HL-60/S4 (cell line): ENCODE results near the gene TSHZ2.
"Not testable (repeated sequence)": the region's sequence is repeated elsewhere in the genome, so short reads cannot be mapped to it uniquely, and the experiment has no call there.

Experiments
- in situ Hi-C: fragments of 300-500 bp; cut with MboI; formaldehyde crosslinking; loops from 2 replicates; pipeline ENCODE4 v1.14.3; 2022; ENCODE audit warnings: low sequenced_read_pairs

TSHZ2 gene

DNA sequence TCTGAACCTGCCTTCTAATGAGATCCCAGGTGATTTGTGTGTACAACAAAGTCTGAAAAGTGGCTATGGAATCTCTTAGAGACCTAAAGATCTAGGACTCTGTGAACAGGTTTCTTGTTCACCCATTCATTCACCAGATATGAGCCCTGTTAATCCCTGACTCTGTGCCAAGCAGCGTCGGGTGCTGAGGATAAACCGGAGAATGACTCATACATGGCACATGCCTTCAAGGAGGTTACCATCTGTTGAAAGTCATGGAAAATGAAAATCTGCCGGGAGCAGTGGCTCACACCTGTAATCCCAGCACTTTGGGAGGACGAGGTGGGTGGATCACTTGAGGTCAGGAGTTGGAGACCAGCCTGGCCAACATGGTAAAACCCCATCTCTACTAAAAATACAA lies 549.3 kb downstream of the TSHZ2 start:
- in situ Hi-C loops: not testable (repeated sequence)

DNA sequence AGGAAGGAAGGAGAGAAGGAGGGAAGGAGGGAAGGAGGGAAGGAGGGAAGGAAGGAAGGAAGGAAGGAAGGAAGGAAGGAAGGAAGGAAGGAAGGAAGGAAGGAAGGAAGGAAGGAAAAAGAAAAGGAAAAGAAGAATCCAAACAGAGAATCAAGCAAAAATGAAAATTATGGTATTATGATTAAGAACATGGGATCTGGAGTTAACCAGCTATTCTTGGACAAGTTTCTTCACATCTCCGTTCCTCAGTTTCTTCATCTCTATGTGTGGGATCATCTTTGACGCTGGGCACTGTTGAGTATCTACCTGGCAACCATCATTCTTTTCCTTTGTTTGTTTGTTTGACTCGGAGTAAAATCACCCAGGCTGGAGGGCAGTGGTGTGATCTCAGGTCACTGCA lies 549.9 kb downstream of the TSHZ2 start:
- in situ Hi-C loops: no loop called here

DNA sequence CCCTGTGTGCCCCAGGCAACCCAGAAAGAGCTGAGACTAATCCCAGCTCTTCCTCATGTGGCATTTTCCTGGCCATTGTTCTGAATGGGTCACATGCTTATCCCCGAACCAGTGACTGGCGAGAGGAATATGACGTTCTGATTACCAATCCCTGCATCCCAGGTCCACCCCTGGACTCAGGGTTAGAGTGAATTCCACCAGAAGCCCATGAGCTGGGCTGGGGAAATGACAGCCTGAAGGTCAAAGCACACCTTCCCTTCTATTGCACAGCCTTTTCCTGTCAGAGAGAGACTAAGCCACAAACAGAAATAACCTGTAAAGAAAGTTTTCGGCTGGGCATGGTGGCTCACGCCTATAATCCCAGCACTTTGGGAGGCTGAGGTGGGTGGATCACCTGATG lies 550.5 kb downstream of the TSHZ2 start:
- in situ Hi-C loops: no loop called here

DNA sequence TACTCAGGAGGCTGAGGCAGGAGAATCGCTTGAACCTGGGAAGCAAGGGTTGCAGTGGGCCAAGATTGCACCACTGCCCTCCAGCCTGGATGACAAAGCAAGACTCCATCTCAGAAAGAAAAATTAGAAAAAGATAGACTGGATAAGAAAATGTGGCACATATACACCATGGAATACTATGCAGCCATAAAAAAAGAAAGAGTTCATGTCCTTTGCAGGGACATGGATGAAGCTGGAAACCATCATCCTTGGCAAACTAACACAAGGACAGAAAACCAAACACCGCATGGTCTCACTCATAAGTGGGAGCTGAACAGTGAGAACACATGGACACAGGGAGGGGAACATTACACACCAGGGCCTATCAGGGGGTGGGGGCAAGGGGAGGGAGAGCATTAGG lies 551.5 kb downstream of the TSHZ2 start:
- in situ Hi-C loops: not testable (repeated sequence)

DNA sequence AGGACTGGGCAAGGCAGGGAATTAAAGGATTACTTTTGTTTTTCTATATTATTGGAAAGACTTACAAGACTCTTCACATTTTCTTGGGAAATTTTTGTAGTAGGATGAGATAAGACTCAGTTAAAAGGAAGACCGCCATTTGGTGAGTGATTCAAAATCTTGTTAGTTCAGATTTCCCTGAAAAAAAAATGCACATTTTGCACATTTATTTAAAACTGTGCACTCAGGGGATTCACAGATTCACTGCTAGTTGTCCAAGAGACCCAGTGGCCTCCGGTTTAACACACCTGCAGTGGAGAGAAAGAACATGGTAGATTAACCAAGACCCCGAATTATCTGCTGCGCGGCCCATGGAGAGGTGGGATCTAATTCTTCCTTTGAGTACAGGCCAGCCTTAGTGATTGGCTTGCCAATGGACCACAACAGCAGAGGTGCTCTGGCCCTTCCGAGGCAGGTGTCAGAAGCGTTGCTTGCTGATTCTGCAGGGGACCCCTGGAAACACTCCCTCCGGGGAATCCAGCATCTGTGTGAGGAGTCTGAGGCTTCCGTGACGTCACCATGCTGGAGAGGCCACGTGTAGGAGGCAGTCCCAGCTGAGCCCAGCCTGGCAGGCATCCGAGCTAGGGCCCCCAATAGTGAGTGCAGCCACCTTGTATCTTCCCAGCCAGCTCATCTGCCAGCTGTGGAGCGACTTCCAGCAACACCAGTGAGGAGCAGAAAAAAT lies 552.6 kb downstream of the TSHZ2 start:
- in situ Hi-C loops: no loop called here

DNA sequence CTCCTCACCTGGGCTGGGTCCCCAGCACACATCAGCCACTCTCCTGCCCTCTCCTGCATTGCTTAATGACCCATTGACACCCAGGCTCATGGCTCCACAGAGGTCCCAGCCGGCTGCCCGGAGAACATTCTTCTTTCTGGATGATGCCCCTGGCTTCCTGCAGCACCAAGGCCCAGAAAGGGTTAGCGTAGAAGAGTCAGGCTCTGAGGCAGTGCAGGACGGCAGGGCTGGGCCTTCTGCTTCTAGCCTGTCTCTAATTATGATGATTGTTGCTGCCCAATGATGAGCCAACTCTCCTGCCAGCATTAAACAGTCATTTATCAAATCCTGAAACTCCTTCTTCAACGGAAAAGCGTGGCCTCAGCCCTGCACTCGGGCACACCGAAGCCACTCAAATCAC lies 555.0 kb downstream of the TSHZ2 start:
- in situ Hi-C loops: no loop called here

DNA sequence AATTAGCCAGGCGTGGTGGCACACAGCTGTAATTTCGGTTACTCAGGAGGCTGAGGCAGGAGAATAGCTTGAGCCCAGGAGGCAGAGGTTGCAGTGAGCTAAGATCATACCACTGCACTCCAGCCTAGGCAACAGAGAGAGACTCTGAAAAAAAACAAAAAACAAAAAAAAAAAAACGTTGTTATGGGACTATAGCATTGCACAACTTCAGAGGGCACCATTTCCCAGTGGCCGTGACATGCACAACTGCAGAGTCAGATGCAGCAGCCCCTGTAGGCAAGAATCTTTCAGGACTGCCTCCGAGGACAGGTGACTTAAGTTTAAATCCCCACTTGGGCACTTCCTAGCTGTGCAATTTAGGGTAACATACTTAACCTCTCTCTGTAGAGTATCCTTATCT lies 557.5 kb downstream of the TSHZ2 start:
- in situ Hi-C loops: no loop called here

DNA sequence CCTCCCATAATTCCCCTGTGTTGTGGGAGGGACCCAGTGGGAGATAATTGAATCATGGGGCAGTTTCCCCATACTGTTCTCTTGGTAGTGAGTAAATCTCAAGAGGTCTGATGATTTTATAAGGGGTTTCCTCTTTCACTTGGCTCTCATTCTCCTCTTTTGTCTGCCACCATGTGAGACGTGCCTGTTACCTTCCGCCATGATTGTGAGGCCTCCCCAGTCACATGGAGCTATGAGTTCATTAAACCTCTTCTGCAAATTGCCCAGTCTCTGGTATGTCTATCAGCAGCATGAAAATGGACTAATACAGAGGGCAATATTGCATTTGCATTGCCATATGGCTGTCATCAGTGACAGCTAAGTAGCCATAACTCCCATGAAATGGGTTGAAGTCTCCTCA lies 558.3 kb downstream of the TSHZ2 start:
- in situ Hi-C loops: no loop called here

DNA sequence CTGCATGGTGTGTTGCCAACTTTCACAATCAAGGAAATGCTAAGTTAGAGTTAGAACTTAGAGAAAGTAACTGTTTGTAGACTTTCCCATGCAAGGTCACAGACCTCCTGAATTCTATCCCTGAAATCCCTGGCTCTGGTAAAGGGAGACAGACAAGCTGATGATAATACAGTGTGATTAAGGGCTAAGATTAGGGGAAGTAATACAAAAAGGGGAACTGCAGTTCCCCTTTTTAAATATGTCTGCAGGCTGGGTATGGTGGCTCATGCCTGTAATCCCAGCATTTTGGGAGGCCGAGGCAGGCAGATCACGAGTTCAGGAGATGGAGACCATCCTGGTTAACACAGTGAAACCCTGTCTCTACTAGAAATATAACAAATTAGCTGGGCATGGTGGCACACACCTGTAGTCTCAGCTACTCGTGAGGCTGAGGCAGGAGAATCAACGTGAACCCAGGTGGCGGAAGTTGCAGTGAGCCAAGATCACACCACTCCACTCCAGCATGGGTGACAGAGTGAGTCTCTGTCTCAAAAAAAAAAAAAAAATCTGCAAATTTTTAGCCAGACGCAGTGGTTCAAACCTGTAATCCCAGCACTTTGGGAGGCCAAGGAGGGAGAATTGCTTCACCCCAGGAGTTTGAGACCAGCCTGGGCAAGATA lies 560.6 kb downstream of the TSHZ2 start:
- in situ Hi-C loops: not testable (repeated sequence)

DNA sequence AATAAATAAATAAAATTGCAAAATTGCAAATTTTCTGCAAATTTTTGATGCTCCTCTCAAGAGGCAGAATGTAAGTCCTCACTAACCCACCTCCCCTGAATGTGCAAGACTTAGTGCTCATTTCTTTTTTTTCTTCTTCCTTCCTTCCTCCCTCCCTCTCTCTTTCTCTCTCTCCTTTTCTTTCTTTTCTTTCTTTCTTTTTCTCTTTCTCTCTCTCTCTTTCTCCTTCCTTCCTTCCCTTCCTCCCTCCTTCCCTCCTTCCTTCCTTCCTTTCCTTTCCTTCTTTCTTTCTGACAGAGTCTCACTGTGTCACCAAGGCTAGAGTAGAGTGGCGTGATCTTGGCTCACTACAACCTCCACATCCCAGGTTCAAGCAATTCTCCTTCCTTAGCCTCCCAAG lies 561.3 kb downstream of the TSHZ2 start:
- in situ Hi-C loops: no loop called here

DNA sequence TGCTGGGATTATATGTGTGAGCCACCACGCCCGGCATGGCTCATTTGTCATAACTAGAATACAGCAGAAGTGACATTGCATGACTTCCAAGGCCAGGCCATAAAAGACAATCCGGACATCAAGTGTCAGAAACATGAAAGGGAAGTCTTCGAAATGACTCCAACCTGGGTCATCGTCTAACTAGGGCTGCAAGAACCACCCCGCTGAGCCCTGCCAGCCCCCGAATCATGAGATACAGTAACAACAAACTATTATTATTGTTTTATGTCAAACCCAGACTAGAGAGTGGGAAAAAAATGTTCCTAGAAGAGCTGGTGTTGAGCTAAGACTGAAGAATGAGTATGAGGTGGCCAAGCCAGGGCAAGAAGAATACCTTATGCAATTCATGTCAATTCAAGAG lies 561.9 kb downstream of the TSHZ2 start:
- in situ Hi-C loops: no loop called here

DNA sequence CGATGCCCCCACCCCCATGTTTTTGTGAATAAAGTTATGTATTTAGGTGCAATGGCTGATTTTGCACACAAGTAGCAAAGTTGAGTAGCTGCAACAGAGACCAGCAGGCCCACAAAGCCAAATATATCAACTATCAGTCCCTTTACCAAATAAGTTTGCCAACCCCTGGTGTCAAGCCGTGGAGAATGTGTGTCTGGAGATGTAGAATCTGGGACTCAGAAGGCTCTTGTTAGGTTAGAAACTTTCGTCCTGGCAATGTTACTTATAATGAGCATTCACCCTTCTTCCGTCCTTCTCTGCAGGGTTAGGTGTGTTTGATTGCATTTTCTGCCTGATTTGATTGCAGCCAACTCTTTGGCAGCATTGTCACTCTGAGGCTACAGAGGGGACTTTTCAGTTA lies 563.7 kb downstream of the TSHZ2 start:
- in situ Hi-C loops: no loop called here

DNA sequence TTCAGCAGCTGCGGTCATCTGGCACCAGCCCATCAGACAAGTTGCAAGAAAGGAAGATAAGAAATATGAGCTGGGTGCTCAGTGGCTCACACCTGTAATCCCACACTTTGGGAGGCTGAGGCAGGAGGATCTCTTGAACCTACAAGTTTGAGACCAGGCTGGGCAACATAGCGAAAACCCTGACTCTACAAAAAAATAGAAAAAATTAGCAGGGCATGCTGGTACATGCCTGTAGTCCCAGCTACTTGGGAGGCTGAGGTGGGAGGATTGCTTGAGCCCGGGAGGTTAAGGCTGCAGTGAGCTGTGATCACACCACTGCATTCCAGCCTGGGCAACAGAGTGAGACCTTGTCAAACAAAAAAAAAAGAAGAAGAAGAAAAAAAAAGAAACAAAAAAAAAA lies 564.2 kb downstream of the TSHZ2 start:
- in situ Hi-C loops: not testable (repeated sequence)

DNA sequence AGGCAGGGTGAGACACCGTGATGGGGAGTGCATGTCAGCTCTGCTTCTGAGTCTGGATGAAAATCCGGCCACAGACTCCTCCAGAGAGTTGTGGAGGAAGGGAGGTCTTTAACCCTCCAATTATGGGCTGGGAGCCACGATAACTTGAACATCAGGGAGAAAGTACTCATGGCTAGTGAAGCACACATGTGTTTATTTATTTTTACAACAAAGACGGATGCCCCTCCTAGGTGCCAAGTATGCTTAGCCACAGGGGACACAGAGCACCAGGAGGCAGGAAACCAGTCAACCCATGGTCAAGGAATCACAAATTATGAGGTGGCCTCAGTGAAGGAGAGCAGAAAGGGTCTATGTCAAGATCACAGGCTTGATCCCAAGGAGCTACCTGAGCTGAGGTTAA lies 567.4 kb downstream of the TSHZ2 start:
- in situ Hi-C loops: no loop called here
